Mesenchymal stem cell (in vitro differentiated cells and primary cell): ENCODE data around the gene KCNS1.

Source experiments
- DNase-seq: peaks from one replicate; pipeline ENCODE4 v3.0.0-alpha.2; 2013
- H2AFZ ChIP-seq: one replicate; pipeline ENCODE4 v1.6.1; 2013; ENCODE audit warnings: low read depth, mild to moderate bottlenecking, control low read depth, inconsistent platforms, low read length, moderate library complexity
- H2AK5ac ChIP-seq: 2 replicates; pipeline ENCODE4 v1.6.1; 2013; ENCODE audit warnings: low read length, moderate library complexity, mild to moderate bottlenecking, inconsistent platforms; ENCODE audit not compliant: severe bottlenecking
- H2BK120ac ChIP-seq: one replicate; pipeline ENCODE4 v1.6.1; 2013; ENCODE audit warnings: low read depth, mild to moderate bottlenecking, inconsistent platforms, low read length, moderate library complexity
- H2BK12ac ChIP-seq, 2 experiments: one replicate each; pipeline ENCODE4 v1.6.1; 2013; ENCODE audit warnings: inconsistent platforms in 2 of 2, low read length in 2 of 2, mild to moderate bottlenecking in 2 of 2, moderate library complexity in 2 of 2, control low read depth in 1 of 2
- H2BK15ac ChIP-seq: one replicate; pipeline ENCODE4 v1.6.1; 2013; ENCODE audit warnings: mild to moderate bottlenecking, low read depth, inconsistent platforms; ENCODE audit not compliant: poor library complexity, severe bottlenecking
- H2BK5ac ChIP-seq: 2 replicates; pipeline ENCODE4 v1.6.1; 2013; ENCODE audit warnings: low read depth, mild to moderate bottlenecking, low read length, control low read depth, inconsistent platforms; ENCODE audit not compliant: poor library complexity, severe bottlenecking
- H3K14ac ChIP-seq, 2 experiments: one replicate each; pipeline ENCODE4 v1.6.1; 2013; ENCODE audit warnings: inconsistent platforms in 2 of 2, low read length in 2 of 2, control low read depth in 1 of 2, mild to moderate bottlenecking in 1 of 2, moderate library complexity in 1 of 2
- H3K18ac ChIP-seq, 2 experiments: one replicate each; pipeline ENCODE4 v1.6.1; 2013; ENCODE audit warnings: inconsistent platforms in 2 of 2, low read length in 2 of 2, control low read depth in 1 of 2, low read depth in 1 of 2, mild to moderate bottlenecking in 1 of 2
- H3K23ac ChIP-seq, 2 experiments: one replicate each; pipeline ENCODE4 v1.6.1; 2013; ENCODE audit warnings: inconsistent platforms in 2 of 2, low read length in 2 of 2, mild to moderate bottlenecking in 2 of 2, moderate library complexity in 2 of 2, control low read depth in 1 of 2
- H3K27ac ChIP-seq: 2 replicates; pipeline ENCODE4 v1.5.1; 2013; ENCODE audit warnings: mild to moderate bottlenecking, moderate library complexity, low read length, control low read depth, inconsistent platforms; ENCODE audit not compliant: poor library complexity, severe bottlenecking
- H3K27me3 ChIP-seq, 2 experiments: 2 replicates each; pipeline versions ENCODE4 v1.6.1 to v1.7.0; 2013; ENCODE audit warnings: low read length in 2 of 2, mild to moderate bottlenecking in 2 of 2, moderate library complexity in 2 of 2, control low read depth in 1 of 2, inconsistent platforms in 1 of 2; ENCODE audit not compliant: control insufficient read depth in 1 of 2, insufficient read depth in 1 of 2
- H3K36me3 ChIP-seq, 2 experiments: 2 replicates each; pipeline versions ENCODE4 v1.6.1 to v1.7.0; 2013; ENCODE audit warnings: low read length in 2 of 2, control low read depth in 1 of 2, inconsistent platforms in 1 of 2, low read depth in 1 of 2, mild to moderate bottlenecking in 1 of 2; ENCODE audit not compliant: insufficient read depth in 2 of 2, control insufficient read depth in 1 of 2
- H3K4ac ChIP-seq, 2 experiments: one replicate each; pipeline ENCODE4 v1.6.1; 2013; ENCODE audit warnings: inconsistent platforms in 2 of 2, low read length in 2 of 2, mild to moderate bottlenecking in 2 of 2, moderate library complexity in 2 of 2, control low read depth in 1 of 2, low read depth in 1 of 2
- H3K4me1 ChIP-seq: 2 replicates; pipeline ENCODE4 v1.6.1; 2013; ENCODE audit warnings: low read depth, low read length, control low read depth; ENCODE audit not compliant: control insufficient read depth, insufficient read depth
- H3K4me2 ChIP-seq: 2 replicates; pipeline ENCODE4 v1.6.1; 2013; ENCODE audit warnings: low read length, mild to moderate bottlenecking, inconsistent platforms; ENCODE audit not compliant: poor library complexity, severe bottlenecking
- H3K4me3 ChIP-seq, 2 experiments: 2 replicates each; pipeline versions ENCODE4 v1.5.1 to v1.7.0; 2013; ENCODE audit warnings: low read length in 2 of 2, mild to moderate bottlenecking in 2 of 2, control low read depth in 1 of 2, low read depth in 1 of 2; ENCODE audit not compliant: insufficient read depth in 1 of 2
- H3K79me1 ChIP-seq: replicated peaks from 2 replicates; pipeline ENCODE4 v1.6.1; 2013; ENCODE audit warnings: mild to moderate bottlenecking, control low read depth, low read length, inconsistent platforms; ENCODE audit not compliant: poor library complexity, severe bottlenecking
- H3K9ac ChIP-seq: 2 replicates; pipeline ENCODE4 v1.7.0; 2013; ENCODE audit warnings: mild to moderate bottlenecking, low read length, moderate library complexity
- H3K9me3 ChIP-seq: 2 replicates; pipeline ENCODE4 v1.7.0; 2013; ENCODE audit warnings: mild to moderate bottlenecking, low read length; ENCODE audit not compliant: control insufficient read depth
- H4K8ac ChIP-seq: one replicate; pipeline ENCODE4 v1.6.1; 2013; ENCODE audit warnings: inconsistent platforms, mild to moderate bottlenecking, low read length, moderate library complexity
- H4K91ac ChIP-seq: one replicate; pipeline ENCODE4 v1.6.1; 2013; ENCODE audit warnings: mild to moderate bottlenecking, low read length, inconsistent platforms
- WGBS: methylation state at CpG from one replicate; pipeline ENCODE4 v1.1.7; 2013; ENCODE audit warnings: mixed read lengths; 5-methylcytosine and 5-hydroxymethylcytosine counted together

Gene KCNS1

DNA sequence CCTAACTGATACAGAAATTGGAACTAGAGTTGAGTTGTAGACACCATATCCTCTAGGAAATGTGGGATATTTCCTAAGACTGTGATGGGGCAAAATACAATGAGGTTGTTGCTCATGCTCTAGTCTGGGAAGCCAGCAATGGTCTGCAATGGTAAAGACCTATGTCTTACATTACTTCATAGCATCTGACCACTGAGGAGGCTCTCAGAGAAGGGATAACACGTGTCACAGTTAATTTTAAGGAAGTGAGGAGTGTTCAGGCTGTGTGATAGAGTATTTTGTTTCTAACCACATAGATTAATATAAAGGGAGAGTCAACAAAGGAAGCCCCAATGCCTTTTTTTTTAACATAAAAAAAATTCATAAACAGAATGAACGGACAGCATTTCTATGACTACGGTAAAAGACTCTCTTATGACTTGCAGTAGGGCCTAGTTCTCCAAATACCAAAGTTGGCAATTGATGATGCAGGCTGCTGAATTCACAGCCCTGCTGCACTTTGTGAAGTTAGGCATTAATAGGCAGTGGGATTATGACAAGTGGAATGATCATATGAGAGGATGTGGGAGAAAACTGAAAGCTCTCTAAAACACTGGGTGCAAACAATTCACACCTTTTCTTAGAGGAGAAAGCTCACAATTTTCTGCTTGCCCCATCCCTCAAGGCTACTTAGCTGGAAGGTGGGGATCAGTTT is 13.7 kb downstream of the KCNS1 start:
- 100% methylated on average over 2 of the region's 3 CpGs for WGBS
- no peak overlapping the region for H4K8ac ChIP-seq
- no peak overlapping the region for H2AK5ac ChIP-seq
- no peak overlapping the region for H3K4me3 ChIP-seq
- H2BK5ac ChIP-seq = no peak overlapping the region
- no peak overlapping the region for H3K9ac ChIP-seq
- no peak overlapping the region for H2BK120ac ChIP-seq
- no peak for DNase-seq
- no peak overlapping the region for H2BK15ac ChIP-seq
- no peak overlapping the region for H3K4ac ChIP-seq
- no peak overlapping the region for H3K23ac ChIP-seq
- H2BK12ac ChIP-seq = no peak overlapping the region
- H3K79me1 ChIP-seq = peaks cover 2% of the 10 kb centered on the region
- no peak overlapping the region for H2AFZ ChIP-seq
- no peaks in the 10 kb centered on the region for H3K27me3 ChIP-seq
- no peaks in the 10 kb centered on the region for H3K9me3 ChIP-seq
- peaks cover 0 to 3% of the 10 kb centered on the region in 2 experiments for H3K36me3 ChIP-seq
- no peaks in the 10 kb centered on the region for H3K4me1 ChIP-seq
- no peak overlapping the region for H3K14ac ChIP-seq
- no peak overlapping the region for H3K27ac ChIP-seq
- no peak overlapping the region for H4K91ac ChIP-seq
- H3K18ac ChIP-seq = no peak overlapping the region
- H3K4me2 ChIP-seq = no peak overlapping the region

GRCh38 chr20:45085867-45086266 is 15.1 kb downstream of the KCNS1 start:
- Histone ChIP-seq H3K4me1 (no peaks in the 10 kb centered on the region), H3K4ac (no peak overlapping the region)
- no peak for DNase-seq

DNA sequence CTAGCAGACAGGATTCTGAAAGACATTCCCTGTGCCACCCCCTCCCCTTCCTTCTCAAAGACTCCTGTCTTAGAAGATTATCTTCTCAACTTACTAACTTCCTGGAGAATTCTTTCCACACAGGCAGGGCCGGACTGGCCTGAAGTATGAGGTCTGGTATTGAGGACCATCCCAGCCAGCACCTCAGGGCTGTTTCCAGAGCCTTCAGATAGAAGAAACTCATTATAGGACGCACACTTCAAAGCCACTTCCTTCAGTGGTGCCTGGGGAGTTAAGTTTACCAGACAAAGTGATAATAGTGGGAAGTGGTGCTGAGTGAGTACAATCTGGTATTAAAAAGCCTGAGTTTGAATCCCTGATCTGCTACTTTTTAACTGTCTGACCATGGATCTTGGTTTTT is 15.6 kb downstream of the KCNS1 start:
- H3K36me3 ChIP-seq = peaks cover 0 to 14% of the 10 kb centered on the region in 2 experiments
- no peak for DNase-seq
- 27% methylated on average over 2 of the region's 2 CpGs for WGBS
- no peak overlapping the region for H2BK120ac ChIP-seq
- no peak overlapping the region for H3K14ac ChIP-seq
- H3K4me1 ChIP-seq = no peaks in the 10 kb centered on the region
- H2AFZ ChIP-seq = no peak overlapping the region
- no peak overlapping the region for H3K4ac ChIP-seq
- H2BK15ac ChIP-seq = no peak overlapping the region
- H3K4me2 ChIP-seq = no peak overlapping the region
- H3K27me3 ChIP-seq = no peaks in the 10 kb centered on the region
- no peak overlapping the region for H3K23ac ChIP-seq
- no peak overlapping the region for H2BK5ac ChIP-seq
- no peak overlapping the region for H4K8ac ChIP-seq
- no peak overlapping the region for H2AK5ac ChIP-seq
- no peak overlapping the region for H3K4me3 ChIP-seq
- no peak overlapping the region for H4K91ac ChIP-seq
- H3K9ac ChIP-seq = no peak overlapping the region
- H3K27ac ChIP-seq = no peak overlapping the region
- H2BK12ac ChIP-seq = no peak overlapping the region
- H3K79me1 ChIP-seq = peaks cover 2% of the 10 kb centered on the region
- H3K18ac ChIP-seq = no peak overlapping the region
- no peaks in the 10 kb centered on the region for H3K9me3 ChIP-seq

More at GRCh38 chr20:45085867-45086266, 15.1 kb downstream of the KCNS1 start:
- H3K9ac ChIP-seq = no peak overlapping the region
- H2BK5ac ChIP-seq = no peak overlapping the region
- peaks cover 2% of the 10 kb centered on the region for H3K79me1 ChIP-seq
- H3K9me3 ChIP-seq = no peaks in the 10 kb centered on the region
- peaks cover 0 to 10% of the 10 kb centered on the region in 2 experiments for H3K36me3 ChIP-seq
- 90% methylated on average over 1 of the region's 1 CpG for WGBS
- H3K27ac ChIP-seq = no peak overlapping the region
- H2AFZ ChIP-seq = no peak overlapping the region
- no peak overlapping the region for H2BK12ac ChIP-seq
- H3K18ac ChIP-seq = no peak overlapping the region
- no peak overlapping the region for H3K4me3 ChIP-seq
- H2BK15ac ChIP-seq = no peak overlapping the region
- H2AK5ac ChIP-seq = no peak overlapping the region
- no peak overlapping the region for H3K4me2 ChIP-seq
- no peak overlapping the region for H4K8ac ChIP-seq
- H3K14ac ChIP-seq = no peak overlapping the region
- H2BK120ac ChIP-seq = no peak overlapping the region
- H4K91ac ChIP-seq = no peak overlapping the region
- H3K27me3 ChIP-seq = no peaks in the 10 kb centered on the region
- H3K23ac ChIP-seq = no peak overlapping the region

DNA sequence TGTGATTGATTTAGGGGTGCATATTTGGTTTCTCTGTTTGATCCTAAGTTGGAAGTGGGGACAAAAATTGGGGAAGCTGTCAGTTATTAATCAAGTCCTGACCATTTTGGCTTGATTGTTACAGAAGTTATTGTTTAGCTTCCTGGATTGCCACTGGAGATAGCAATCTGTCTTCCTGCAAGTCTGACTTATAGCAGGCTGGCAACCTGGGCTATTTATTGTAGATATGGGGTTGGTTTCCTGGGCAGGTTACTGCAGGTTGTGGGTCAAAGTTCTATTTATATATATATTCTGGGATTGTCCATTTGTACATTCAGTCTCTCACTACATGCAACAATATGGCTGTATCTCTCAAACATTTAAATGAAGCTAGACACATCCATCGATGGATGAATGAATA is 17.8 kb downstream of the KCNS1 start:
- no peak overlapping the region for H3K27ac ChIP-seq
- no peak overlapping the region for H2BK15ac ChIP-seq
- no peak overlapping the region for H3K14ac ChIP-seq
- no peak overlapping the region for H4K91ac ChIP-seq
- peaks cover 0 to 15% of the 10 kb centered on the region in 2 experiments for H3K36me3 ChIP-seq
- H2AK5ac ChIP-seq = no peak overlapping the region
- H4K8ac ChIP-seq = no peak overlapping the region
- no peak overlapping the region for H2BK12ac ChIP-seq
- H3K23ac ChIP-seq = no peak overlapping the region
- no peak overlapping the region for H3K4me3 ChIP-seq
- no peaks in the 10 kb centered on the region for H3K27me3 ChIP-seq
- no peak overlapping the region for H2BK120ac ChIP-seq
- H3K79me1 ChIP-seq = peaks cover 2% of the 10 kb centered on the region
- no peak overlapping the region for H2BK5ac ChIP-seq
- 100% methylated on average over 1 of the region's 1 CpG for WGBS
- no peak for DNase-seq
- no peak overlapping the region for H3K4ac ChIP-seq
- H3K4me2 ChIP-seq = no peak overlapping the region
- H3K4me1 ChIP-seq = no peaks in the 10 kb centered on the region
- H2AFZ ChIP-seq = no peak overlapping the region
- H3K18ac ChIP-seq = no peak overlapping the region
- H3K9me3 ChIP-seq = no peaks in the 10 kb centered on the region
- no peak overlapping the region for H3K9ac ChIP-seq
